Stimulated activated naive CD8-positive, alpha-beta T cell treated with anti-CD3 and anti-CD28 coated beads, Interleukin-15, Interleukin-2, amounts not matched to agents 100 ng/mL and 50 ng/mL, for 24 hours (primary cell): ENCODE measurements around the gene DNAJB8.

ENCODE experiments used
- H3K27ac Mint-ChIP-seq: one replicate; pipeline ENCODE4 v1.8.0; 2021; ENCODE audit warnings: mild to moderate bottlenecking, mixed read lengths
- H3K27me3 Mint-ChIP-seq: one replicate; pipeline ENCODE4 v1.8.0; 2021; ENCODE audit warnings: mixed read lengths
- H3K36me3 Mint-ChIP-seq: one replicate; pipeline ENCODE4 v1.8.0; 2021; ENCODE audit warnings: low read depth, mixed read lengths
- H3K4me1 Mint-ChIP-seq: one replicate; pipeline ENCODE4 v1.8.0; 2021; ENCODE audit warnings: low read depth, mixed read lengths
- H3K4me3 Mint-ChIP-seq: one replicate; pipeline ENCODE4 v1.8.0; 2021; ENCODE audit warnings: mild to moderate bottlenecking, mixed read lengths
- H3K9me3 Mint-ChIP-seq: one replicate; pipeline ENCODE4 v1.8.0; 2021; ENCODE audit warnings: mixed read lengths

DNAJB8 gene

DNA sequence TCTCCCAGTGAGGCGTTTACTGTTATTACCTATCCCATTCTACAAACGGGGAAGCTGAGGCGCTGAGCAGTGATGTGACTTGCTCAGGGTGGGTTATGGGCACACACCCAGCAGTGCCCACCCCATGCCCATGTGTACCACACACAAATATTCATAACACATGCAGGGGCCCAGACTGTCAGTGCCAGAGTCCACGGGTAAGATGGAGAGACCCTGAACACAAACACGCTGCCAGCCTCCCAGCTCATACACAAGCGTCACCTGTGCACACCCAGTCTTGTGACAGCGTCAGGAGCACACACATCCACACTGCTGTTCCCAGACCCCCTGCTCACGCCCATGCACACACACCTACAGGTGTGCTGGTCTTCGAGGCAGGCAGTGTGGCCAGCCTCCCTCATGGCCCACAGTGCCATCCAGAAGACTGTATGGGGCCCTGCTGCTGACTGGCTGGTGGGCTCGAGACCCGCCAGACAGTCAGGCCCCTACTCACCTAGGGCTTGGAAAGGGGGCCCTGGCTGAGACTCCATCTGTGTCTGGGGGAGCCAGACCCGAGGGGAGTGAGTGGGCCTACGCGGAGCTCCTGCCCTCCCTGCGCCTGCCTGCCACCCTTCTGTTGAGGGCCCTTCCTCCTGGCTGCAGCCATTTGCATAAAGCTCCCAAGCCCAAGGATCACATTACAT is 39.4 kb downstream of the DNAJB8 start:
- Mint-ChIP-seq H3K36me3 (no peaks in the 10 kb centered on the region), H3K4me3 (no peak overlapping the region)

DNA sequence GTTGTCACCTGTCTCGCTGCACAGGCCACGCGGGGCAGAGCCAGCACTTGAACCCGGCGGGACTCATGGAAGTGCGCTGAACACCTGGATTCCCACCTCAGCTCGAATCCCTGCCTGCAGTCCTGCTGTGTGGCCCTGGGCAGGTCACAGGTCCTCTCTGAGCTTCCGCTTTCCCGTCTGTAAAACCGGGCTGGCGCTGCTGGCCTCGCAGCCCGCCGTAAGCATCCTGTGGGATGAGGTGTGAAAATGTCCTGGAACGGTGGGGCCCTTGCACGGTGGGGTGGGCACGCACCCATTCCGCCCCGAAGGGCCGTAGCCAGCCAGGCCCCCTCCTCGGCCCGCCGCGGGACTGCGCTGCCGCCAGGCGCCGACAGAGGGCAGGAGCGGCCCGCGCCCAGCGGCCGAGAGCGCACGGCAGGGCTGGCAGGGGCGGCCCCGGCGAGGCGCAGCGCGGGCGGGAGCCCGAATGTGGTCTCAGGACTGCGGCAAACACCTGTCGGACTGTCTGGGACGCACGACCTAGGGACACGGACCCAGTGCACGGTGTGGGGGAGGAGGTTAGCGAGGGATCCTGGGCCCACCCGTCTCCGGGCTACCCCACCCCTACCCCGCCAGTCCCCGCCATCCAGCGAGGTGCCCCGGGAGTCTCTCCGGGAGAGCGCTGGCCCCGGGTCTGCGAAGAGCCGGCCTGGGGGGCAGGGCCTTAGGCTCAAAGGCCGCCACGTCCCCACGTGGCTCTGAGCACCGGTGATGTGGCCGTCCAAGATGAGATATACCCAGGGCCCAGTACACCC is 40.4 kb downstream of the DNAJB8 start:
- H3K4me1 Mint-ChIP-seq = no peaks in the 10 kb centered on the region
- no peaks in the 10 kb centered on the region for H3K36me3 Mint-ChIP-seq
- H3K4me3 Mint-ChIP-seq = no peak overlapping the region

More for the DNA sequence above, 39.4 kb downstream of the DNAJB8 start:
- H3K27me3 Mint-ChIP-seq = peaks cover 28% of the 10 kb centered on the region
- H3K9me3 Mint-ChIP-seq = no peaks in the 10 kb centered on the region
- peaks cover 8% of the 10 kb centered on the region for H3K4me1 Mint-ChIP-seq
- H3K27ac Mint-ChIP-seq = no peak overlapping the region

DNA sequence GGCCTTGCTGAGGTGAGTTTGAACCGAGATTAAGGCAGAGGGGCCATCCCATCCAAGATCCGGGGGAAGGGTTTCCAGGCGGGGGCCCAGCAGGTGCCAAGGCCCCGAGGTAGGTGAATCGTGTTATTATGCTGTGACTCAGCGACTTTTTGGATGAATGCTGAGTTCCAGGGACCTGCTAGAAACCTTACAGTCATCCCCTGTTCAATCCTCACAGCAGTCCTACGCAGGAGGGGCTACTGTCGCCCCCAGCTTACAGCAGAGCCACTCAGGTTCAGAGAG is 40.9 kb downstream of the DNAJB8 start:
- Mint-ChIP-seq H3K27ac (no peak overlapping the region), H3K9me3 (no peaks in the 10 kb centered on the region), H3K36me3 (no peaks in the 10 kb centered on the region), H3K27me3 (peaks cover 15% of the 10 kb centered on the region), H3K4me3 (no peak overlapping the region), H3K4me1 (no peaks in the 10 kb centered on the region)

More for the DNA sequence above, 40.4 kb downstream of the DNAJB8 start:
- Mint-ChIP-seq H3K27me3 (peaks cover 18% of the 10 kb centered on the region), H3K9me3 (no peaks in the 10 kb centered on the region), H3K27ac (no peak overlapping the region)

DNA sequence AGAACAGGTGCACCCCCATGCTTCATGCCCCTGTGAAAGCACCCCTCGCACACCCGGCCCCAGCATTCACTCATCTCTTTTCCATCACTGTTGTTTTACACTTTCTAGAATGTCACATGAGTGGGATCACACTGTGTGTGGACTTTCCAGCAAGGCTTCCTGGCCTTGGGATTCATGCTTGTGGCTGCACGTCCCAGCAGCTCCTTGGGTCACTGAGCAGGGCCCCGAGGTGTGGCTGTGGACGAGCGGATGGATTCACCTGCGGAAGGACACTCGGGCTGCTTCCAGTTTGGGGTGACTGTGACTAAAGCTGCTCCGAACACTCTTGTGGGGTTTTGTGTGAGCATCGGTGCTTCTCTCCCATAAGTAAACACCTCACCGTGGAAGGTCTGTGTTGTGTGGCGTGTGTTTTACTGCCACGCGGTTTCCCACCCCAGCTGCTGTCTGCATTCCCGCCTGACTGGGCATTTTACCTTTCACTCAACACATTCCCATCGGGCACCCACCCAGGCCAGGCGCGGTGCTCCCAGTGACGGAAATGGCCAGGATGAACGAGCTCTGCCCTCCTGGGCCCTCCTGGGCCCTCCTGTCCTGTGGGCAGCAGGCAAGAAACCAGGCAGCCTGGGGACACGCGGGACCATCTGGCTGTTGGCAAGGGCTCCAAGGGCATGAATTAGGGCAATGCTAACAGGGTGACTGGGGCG is 41.4 kb downstream of the DNAJB8 start:
- Mint-ChIP-seq H3K27me3 (peaks cover 11% of the 10 kb centered on the region), H3K9me3 (no peaks in the 10 kb centered on the region), H3K4me1 (no peaks in the 10 kb centered on the region), H3K27ac (no peak overlapping the region), H3K4me3 (no peak overlapping the region), H3K36me3 (no peaks in the 10 kb centered on the region)

DNA sequence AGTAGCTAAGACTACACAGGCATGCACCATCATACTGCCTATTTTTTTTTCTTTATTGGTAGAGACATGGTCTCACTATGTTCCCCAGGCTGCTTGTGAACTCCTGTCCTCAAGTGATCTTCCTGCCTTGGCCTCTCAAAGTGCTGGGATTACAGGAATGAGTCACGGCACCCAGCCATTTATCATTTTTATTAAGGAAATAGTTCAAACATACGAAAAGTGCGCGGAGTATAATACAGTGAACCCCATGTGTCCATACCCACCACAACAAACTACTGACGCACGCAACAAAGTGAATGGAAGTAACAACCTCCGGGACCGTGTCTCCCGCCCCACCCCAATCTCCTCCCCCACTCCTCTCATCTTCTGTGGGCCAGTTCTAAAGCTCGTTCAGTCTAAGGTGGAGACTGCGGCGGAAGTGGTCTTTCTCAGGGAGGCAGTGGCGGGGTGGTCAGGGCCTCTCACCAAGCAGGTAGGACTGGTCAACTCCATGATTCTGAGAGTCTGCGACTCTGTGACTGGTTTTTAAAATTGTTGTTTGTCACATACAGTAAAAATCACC is 42.1 kb downstream of the DNAJB8 start:
- Mint-ChIP-seq H3K27me3 (peaks cover 7% of the 10 kb centered on the region), H3K36me3 (no peaks in the 10 kb centered on the region), H3K4me1 (no peaks in the 10 kb centered on the region), H3K9me3 (no peaks in the 10 kb centered on the region), H3K27ac (no peak overlapping the region), H3K4me3 (no peak overlapping the region)

DNA sequence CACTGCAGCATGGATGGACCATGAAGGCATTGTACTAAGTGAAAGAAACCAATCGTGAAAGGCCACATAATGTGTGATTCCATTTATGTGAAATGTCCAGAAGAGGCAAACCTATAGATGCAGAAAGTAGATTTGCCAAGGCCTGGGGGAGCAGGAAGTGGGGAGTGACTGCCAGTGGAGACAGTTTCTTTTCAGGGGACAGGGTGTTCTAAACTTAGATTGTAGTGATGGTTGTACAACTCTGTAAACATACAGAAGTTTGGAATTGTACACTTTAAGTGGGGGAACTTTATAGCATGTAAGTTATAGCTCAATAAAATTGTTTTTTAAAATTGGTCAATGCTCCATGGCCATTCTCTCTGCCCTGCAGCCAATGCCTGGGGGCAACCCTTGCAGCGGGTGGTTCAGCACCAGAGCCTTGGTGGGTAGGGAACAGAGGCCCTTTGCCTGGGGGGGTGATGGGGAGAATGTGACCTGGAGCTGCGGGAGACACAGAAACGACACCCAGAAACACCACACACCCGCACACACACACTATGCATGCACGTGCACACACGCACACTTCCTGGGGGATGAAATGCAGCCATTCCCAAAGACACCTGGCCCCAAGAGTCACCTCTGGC is 43.1 kb downstream of the DNAJB8 start:
- H3K27me3 Mint-ChIP-seq = peaks cover 7% of the 10 kb centered on the region
- no peaks in the 10 kb centered on the region for H3K4me1 Mint-ChIP-seq
- no peak overlapping the region for H3K4me3 Mint-ChIP-seq
- no peak overlapping the region for H3K27ac Mint-ChIP-seq
- H3K9me3 Mint-ChIP-seq = no peaks in the 10 kb centered on the region
- no peaks in the 10 kb centered on the region for H3K36me3 Mint-ChIP-seq

DNA sequence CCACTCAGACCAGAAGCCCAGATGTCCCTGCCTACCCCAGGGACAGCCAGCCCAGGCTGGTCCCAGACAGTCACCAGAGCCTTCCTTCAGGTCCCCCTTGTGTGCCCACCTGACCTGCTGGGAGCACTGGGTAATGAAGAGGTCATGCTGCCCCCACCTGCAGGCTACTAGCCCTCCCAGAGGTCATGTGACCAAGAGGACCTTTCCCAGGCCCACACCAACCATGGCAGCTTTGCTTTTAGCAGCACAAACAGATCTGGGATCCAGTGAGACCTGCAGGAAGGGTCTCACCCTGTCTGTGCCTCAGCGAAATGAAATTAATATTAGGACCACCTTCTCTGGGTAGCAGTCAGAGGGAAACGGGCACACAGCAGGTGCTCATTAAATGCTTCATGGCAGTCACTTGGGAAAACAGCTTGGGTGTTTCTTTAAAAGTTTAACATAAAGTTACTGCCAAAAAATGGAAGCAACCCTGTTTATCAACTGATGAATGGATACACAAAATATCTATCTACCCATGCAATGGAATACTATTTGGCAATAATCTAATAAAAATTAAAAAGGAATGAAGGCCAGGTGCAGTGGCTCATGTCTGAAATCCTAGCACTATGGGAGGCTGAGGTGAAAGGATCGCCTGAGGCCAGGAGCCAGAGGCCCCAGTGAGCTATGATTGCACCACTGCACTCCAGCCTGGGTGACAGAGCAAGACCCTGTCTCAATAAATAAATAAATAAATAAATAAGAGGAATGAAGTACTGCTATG is 43.7 kb downstream of the DNAJB8 start:
- H3K9me3 Mint-ChIP-seq = no peaks in the 10 kb centered on the region
- H3K4me3 Mint-ChIP-seq = no peak overlapping the region
- H3K27ac Mint-ChIP-seq = no peak overlapping the region
- H3K36me3 Mint-ChIP-seq = no peaks in the 10 kb centered on the region
- peaks cover 3% of the 10 kb centered on the region for H3K27me3 Mint-ChIP-seq
- no peaks in the 10 kb centered on the region for H3K4me1 Mint-ChIP-seq

DNA sequence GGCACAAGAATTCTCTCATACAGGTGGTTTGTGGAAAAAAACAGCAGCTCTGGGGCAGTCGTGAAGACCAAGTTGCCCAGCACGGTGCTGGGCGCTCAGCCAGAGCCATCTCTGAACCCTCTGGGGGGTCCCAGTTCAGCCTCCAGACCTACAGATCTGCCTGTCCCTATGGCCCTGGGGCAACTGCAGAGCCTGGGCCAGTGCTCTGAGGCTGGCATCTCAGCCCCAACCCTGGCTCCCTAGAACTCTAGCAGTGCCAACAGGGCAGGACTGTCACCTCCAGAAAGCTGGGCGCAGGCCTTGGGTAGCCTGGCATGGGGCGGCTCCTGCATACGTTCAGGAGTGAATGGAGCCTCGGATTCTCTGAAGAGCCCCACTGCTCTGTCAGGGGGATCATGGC is 44.7 kb downstream of the DNAJB8 start:
- Mint-ChIP-seq H3K27ac (no peak overlapping the region), H3K4me3 (no peak overlapping the region), H3K36me3 (no peaks in the 10 kb centered on the region), H3K9me3 (no peaks in the 10 kb centered on the region), H3K27me3 (peaks cover under 1% of the 10 kb centered on the region), H3K4me1 (no peaks in the 10 kb centered on the region)

DNA sequence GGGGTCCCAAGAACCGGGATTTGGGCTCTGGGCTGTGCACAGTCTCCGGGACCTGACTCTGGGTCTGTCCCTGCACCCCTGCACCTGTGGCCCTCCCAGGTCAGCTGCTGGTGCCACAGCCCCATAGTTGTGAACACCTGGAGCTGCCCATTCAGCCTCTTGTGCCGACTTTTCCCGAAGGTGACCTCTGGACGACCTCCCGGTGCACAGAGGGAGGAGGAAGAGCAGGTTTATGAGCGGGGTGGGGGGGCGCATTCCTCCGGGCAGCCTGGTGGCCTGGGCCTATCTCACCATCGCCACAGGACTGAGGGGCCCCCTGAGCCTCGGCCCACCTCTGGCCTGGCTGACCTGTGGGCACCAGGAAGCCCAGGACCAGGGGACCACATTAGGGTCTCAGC is 45.3 kb downstream of the DNAJB8 start:
- Mint-ChIP-seq H3K36me3 (no peaks in the 10 kb centered on the region), H3K4me1 (no peaks in the 10 kb centered on the region), H3K27ac (no peak overlapping the region), H3K9me3 (no peaks in the 10 kb centered on the region), H3K27me3 (no peaks in the 10 kb centered on the region), H3K4me3 (no peak overlapping the region)

DNA sequence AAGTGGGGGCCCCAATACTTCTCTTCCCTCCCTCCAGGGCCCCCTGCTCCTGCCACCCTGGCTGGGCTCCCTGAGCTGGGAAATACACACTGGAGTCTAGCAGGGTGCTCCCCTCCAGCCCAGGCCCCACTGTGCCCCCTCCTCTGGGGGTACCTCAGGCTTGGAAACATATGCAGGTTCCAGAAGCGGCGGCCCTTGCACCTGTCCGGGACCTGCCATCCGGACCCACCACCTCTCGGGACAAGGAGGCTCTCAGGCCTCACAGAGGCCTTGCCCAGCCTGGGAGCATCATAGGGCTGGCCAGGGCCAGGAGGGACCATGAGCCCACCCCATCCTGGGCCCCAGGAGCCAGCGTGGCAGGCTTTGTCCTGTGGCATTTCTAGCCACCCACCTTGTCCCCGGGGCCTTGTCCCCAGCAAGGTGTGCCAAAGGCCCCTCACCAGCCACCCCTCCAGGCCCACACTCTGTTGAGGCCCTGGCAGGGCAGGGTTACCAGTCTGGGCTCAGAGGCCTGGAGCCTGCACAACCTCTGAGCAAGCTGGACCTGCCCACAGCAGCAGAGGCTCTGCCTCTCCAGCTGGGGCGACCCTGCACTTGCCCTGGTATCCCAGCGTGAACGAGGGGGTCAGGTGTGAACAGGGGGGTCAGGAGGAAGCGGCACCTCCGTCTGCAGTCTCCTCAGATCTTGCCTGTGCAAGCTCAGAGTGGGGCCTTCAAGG is 45.8 kb downstream of the DNAJB8 start:
- H3K9me3 Mint-ChIP-seq = no peaks in the 10 kb centered on the region
- H3K27ac Mint-ChIP-seq = no peak overlapping the region
- no peak overlapping the region for H3K4me3 Mint-ChIP-seq
- H3K4me1 Mint-ChIP-seq = no peaks in the 10 kb centered on the region
- H3K27me3 Mint-ChIP-seq = no peaks in the 10 kb centered on the region
- no peaks in the 10 kb centered on the region for H3K36me3 Mint-ChIP-seq

DNA sequence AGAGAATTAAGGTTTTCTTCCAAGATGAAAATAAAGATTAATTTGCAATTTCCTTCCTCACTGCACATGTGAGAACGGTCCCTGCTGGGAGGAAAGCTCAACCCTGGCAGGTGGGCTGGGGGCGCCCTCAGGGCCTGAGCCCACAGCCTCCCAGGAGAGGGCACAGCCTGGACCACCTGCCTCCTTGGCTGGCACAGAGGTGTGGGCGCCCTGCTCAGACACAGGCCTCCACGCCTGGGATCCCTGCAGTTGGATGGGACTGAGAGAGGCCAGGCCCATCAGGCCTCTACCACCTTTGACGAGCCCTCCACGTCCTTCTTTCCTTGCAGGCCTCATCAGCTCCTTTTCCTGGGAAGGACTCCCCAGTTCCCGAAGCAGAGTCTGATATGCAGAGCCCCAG is 46.4 kb downstream of the DNAJB8 start:
- H3K4me1 Mint-ChIP-seq = no peaks in the 10 kb centered on the region
- no peaks in the 10 kb centered on the region for H3K9me3 Mint-ChIP-seq
- no peaks in the 10 kb centered on the region for H3K27me3 Mint-ChIP-seq
- no peak overlapping the region for H3K4me3 Mint-ChIP-seq
- H3K27ac Mint-ChIP-seq = no peak overlapping the region
- H3K36me3 Mint-ChIP-seq = no peaks in the 10 kb centered on the region

DNA sequence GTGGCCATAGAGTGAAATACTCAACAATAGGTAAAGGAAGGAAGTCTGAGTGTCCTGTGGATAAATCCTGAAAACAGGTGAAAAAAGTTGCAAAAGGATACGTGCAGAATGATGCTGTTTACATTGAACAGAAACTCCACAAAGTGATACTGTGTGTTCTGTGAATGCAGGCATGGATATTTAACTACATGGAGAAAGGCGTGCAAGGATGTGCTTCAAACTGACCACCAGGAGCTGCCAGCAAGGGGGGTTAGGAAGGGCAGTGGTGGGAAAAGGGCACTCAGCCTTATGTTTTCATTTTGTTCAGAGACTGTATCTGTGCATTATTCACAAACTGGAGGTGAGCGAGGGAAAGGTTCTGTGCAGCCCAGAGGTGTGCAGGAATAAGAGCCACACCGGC is 47.4 kb downstream of the DNAJB8 start:
- Mint-ChIP-seq H3K9me3 (no peaks in the 10 kb centered on the region), H3K36me3 (no peaks in the 10 kb centered on the region), H3K27me3 (no peaks in the 10 kb centered on the region), H3K4me3 (no peak overlapping the region), H3K27ac (no peak overlapping the region), H3K4me1 (no peaks in the 10 kb centered on the region)

DNA sequence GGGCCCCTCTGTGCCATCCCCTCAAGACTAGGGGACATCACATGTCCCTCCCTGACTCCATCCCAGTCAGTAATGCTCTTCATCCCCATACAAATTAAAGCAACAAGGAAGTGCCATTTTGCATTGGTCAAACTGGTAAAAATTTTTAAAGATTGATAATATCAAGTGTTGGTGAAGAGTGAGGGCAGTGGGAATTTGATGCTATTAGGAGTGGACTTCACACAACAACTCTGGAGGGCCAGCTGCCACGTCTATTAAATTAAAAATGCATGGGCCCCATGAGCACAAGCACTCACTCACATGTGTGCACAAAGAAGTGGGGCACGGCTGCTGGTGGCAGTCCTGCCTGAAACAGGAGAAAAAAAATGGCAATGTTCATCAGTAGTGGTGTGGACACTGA is 47.8 kb downstream of the DNAJB8 start:
- no peaks in the 10 kb centered on the region for H3K27me3 Mint-ChIP-seq
- no peak overlapping the region for H3K27ac Mint-ChIP-seq
- no peak overlapping the region for H3K4me3 Mint-ChIP-seq
- H3K9me3 Mint-ChIP-seq = no peaks in the 10 kb centered on the region
- no peaks in the 10 kb centered on the region for H3K4me1 Mint-ChIP-seq
- no peaks in the 10 kb centered on the region for H3K36me3 Mint-ChIP-seq
